ENCODE results near the gene ATG9A. TPM values are rescaled to one million over a fixed set of nuclear protein-coding genes. Genes with fewer than 3 reads are reported as not detected.

Gene ATG9A
- total RNA-seq, 1 donor from 2014 or later = 62.4 TPM

DNA sequence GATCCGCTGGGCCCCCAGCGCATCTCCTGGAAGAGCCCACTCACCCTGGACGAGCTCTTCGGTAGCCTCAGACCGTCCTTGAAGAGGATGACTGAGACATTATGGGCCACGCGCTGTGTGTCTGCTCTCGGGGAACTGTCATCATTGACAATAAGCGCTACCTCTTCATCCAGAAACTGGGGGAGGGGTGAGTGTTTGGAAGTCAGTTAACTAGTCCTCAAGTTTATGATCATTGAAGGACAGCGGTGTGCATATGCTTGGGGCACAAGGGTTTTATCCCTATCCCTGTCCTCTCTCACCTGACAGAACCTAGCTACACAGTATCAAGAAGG, 16.4 kb upstream of the ATG9A start:
- H3K27me3 ChIP-seq = no peaks in the 10 kb centered on the region
- peaks cover 0 to 8% of the 10 kb centered on the region in 2 donors for H3K36me3 ChIP-seq
- H3K9me3 ChIP-seq = no peaks in the 10 kb centered on the region
- H3K27ac ChIP-seq = peak overlapping the region; percentile 94
- intact Hi-C loops (cut with DNase I) = no loop called here
- H3K4me3 ChIP-seq = peak overlapping the region; percentile 60 to 88
- DNase-seq (ENCODE audit: extremely low spot score in 2 of 2) = no peak
- H3K4me1 ChIP-seq = peaks cover 65% of the 10 kb centered on the region
- TF ChIP-seq, protein P1, sequence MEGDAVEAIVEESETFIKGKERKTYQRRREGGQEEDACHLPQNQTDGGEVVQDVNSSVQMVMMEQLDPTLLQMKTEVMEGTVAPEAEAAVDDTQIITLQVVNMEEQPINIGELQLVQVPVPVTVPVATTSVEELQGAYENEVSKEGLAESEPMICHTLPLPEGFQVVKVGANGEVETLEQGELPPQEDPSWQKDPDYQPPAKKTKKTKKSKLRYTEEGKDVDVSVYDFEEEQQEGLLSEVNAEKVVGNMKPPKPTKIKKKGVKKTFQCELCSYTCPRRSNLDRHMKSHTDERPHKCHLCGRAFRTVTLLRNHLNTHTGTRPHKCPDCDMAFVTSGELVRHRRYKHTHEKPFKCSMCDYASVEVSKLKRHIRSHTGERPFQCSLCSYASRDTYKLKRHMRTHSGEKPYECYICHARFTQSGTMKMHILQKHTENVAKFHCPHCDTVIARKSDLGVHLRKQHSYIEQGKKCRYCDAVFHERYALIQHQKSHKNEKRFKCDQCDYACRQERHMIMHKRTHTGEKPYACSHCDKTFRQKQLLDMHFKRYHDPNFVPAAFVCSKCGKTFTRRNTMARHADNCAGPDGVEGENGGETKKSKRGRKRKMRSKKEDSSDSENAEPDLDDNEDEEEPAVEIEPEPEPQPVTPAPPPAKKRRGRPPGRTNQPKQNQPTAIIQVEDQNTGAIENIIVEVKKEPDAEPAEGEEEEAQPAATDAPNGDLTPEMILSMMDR (IDR thresholded peaks at IDR 0.05) = no peak
- no peak for TF ChIP-seq POLR2A (IDR thresholded peaks at IDR 0.05)
- no peak for TF ChIP-seq POLR2AphosphoS5 (IDR thresholded peaks at IDR 0.05; ENCODE audit: insufficient read depth in 1 of 2, low read depth in 1 of 2)

- H3K36me3 ChIP-seq = peaks cover 0 to 2% of the 10 kb centered on the region in 2 donors
- peak within 1 kb of the TSS; percentile 60 to 88 for H3K4me3 ChIP-seq
- DNase-seq (ENCODE audit: extremely low spot score in 2 of 2) = peak in 1 of 2 donors; percentile 92
- H3K9me3 ChIP-seq = no peaks in the 10 kb centered on the region
- H3K27ac ChIP-seq = peak within 1 kb of the TSS; percentile 94
- H3K27me3 ChIP-seq = no peaks in the 10 kb centered on the region
- TF ChIP-seq, protein P1 (IDR thresholded peaks at IDR 0.05) = no peak
- TF ChIP-seq POLR2AphosphoS5 (IDR thresholded peaks at IDR 0.05; ENCODE audit: insufficient read depth in 1 of 2, low read depth in 1 of 2) = peak; percentile 95 to 97
- TF ChIP-seq POLR2A (IDR thresholded peaks at IDR 0.05) = peak in 1 of 2 donors; percentile 58
- peaks cover 59% of the 10 kb centered on the region for H3K4me1 ChIP-seq
- intact Hi-C loops (cut with DNase I) = no loop called here
Measured at GRCh38 chr2:219245148-219245898, 15.9 kb upstream of the ATG9A start, which contains the start of the genes GLB1L and STK16. TSS of gene GLB1L (minus strand) at chr2:219245444. CDS start at chr2:219243573, 1,871 bp downstream. TSS of gene STK16 (plus strand) at chr2:219245479. CDS start at chr2:219246000, 521 bp downstream.

DNA sequence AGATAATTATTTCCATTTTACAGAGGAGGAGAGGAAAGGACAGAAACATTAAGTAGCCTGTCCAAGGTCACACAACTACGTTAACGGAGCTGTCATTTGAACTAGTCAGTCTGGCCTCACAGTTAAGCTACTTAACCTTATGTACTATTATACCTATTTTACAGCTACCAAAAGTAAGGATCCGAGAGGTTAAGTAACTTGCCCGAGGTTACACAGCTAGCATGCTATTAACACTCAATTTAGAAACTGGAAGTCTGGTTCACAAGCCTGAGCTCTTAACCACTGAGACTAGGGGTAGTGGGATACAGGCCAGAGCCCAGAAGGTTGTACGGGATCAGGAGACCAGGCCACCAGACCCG, 15.3 kb upstream of the ATG9A start:
- TF ChIP-seq, protein P1 (IDR thresholded peaks at IDR 0.05) = no peak
- TF ChIP-seq POLR2A (IDR thresholded peaks at IDR 0.05) (no peak), POLR2AphosphoS5 (IDR thresholded peaks at IDR 0.05; ENCODE audit: insufficient read depth in 1 of 2, low read depth in 1 of 2) (no peak)
- H3K36me3 ChIP-seq = no peaks in the 10 kb centered on the region
- no peaks in the 10 kb centered on the region for H3K27me3 ChIP-seq
- no peaks in the 10 kb centered on the region for H3K9me3 ChIP-seq
- H3K4me1 ChIP-seq = peaks cover 54% of the 10 kb centered on the region
- DNase-seq (ENCODE audit: extremely low spot score in 2 of 2) = no peak
- peak overlapping the region; percentile 60 to 88 for H3K4me3 ChIP-seq
- intact Hi-C loops (cut with DNase I) = no loop called here
- H3K27ac ChIP-seq = peak overlapping the region; percentile 94

DNA sequence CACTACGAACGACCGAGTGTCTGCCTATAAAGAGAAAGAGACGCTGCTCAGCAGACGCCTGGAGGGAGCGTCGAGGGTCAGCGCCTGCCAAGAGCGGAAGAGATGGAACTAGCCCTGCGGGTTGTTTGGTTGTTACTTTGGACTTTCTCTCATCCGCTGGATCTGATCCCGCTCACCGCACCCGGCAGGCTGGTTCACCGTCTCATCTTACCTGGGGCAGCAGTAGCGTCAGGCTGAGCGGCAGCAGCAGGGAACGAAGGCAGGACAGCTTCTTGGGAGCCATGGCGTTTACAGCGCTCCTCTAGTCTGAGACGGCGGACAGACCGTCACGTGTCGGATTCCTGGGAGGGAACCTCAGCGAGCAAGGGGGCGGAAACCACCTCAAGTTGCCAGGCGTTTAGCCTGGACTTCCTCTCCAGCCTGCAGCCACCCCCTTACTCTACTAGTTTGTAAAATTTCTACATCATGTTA, 13.9 kb upstream of the ATG9A start:
- H3K27ac ChIP-seq = peak overlapping the region; percentile 12
- peak overlapping the region; percentile 24 to 28 for H3K4me3 ChIP-seq
- DNase-seq (ENCODE audit: extremely low spot score in 2 of 2) = peak in 1 of 2 donors; percentile 87
- intact Hi-C loops (cut with DNase I) = no loop called here
- TF ChIP-seq POLR2AphosphoS5 (IDR thresholded peaks at IDR 0.05; ENCODE audit: insufficient read depth in 1 of 2, low read depth in 1 of 2) = peak in 1 of 2 donors; percentile 71
- TF ChIP-seq, protein P1 (IDR thresholded peaks at IDR 0.05) = no peak
- no peak for TF ChIP-seq POLR2A (IDR thresholded peaks at IDR 0.05)
- H3K36me3 ChIP-seq = peaks cover 0 to 3% of the 10 kb centered on the region in 2 donors
- no peaks in the 10 kb centered on the region for H3K9me3 ChIP-seq
- no peaks in the 10 kb centered on the region for H3K27me3 ChIP-seq
- peaks cover 39% of the 10 kb centered on the region for H3K4me1 ChIP-seq

GRCh38 chr2:219234331-219234730, 4.9 kb upstream of the ATG9A start:
- no peak overlapping the region for H3K27ac ChIP-seq
- peaks cover 26% of the 10 kb centered on the region for H3K4me1 ChIP-seq
- intact Hi-C loops (cut with DNase I) = no loop called here
- no peaks in the 10 kb centered on the region for H3K9me3 ChIP-seq
- DNase-seq (ENCODE audit: extremely low spot score in 2 of 2) = no peak
- TF ChIP-seq POLR2AphosphoS5 (IDR thresholded peaks at IDR 0.05; ENCODE audit: insufficient read depth in 1 of 2, low read depth in 1 of 2) (no peak), POLR2A (IDR thresholded peaks at IDR 0.05) (no peak)
- no peaks in the 10 kb centered on the region for H3K27me3 ChIP-seq
- H3K36me3 ChIP-seq = peaks cover 0 to 69% of the 10 kb centered on the region in 2 donors
- no peak overlapping the region for H3K4me3 ChIP-seq

All from vagina (tissue), 2 donors.